ENCODE measurements around the gene PPFIBP2.

DNA sequence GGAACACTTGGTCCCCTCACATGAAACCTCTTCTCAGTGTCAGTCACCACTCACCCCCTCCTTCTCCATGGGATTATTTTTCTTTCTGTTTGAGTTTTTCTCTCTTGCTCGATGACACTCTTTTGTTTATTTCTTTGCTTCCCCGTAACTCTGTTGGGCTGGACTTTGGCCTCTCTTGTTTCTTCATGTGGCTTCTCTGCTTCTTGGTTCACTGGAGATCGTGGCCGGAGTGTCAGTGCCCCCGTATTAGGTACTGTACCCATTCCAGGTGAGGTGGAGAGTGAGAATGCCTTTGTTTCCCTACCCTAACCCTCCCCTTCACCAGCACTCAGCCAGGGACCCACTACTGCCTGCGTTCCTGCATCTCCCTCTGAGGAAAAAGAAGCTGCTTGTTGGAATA is 127.0 kb downstream of the PPFIBP2 start:
- TF ChIP-seq POLR2AphosphoS5 (IDR thresholded peaks at IDR 0.05) (no peak), EP300 (IDR thresholded peaks at IDR 0.05) (no peak)
- TF ChIP-seq, protein P1, sequence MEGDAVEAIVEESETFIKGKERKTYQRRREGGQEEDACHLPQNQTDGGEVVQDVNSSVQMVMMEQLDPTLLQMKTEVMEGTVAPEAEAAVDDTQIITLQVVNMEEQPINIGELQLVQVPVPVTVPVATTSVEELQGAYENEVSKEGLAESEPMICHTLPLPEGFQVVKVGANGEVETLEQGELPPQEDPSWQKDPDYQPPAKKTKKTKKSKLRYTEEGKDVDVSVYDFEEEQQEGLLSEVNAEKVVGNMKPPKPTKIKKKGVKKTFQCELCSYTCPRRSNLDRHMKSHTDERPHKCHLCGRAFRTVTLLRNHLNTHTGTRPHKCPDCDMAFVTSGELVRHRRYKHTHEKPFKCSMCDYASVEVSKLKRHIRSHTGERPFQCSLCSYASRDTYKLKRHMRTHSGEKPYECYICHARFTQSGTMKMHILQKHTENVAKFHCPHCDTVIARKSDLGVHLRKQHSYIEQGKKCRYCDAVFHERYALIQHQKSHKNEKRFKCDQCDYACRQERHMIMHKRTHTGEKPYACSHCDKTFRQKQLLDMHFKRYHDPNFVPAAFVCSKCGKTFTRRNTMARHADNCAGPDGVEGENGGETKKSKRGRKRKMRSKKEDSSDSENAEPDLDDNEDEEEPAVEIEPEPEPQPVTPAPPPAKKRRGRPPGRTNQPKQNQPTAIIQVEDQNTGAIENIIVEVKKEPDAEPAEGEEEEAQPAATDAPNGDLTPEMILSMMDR (IDR thresholded peaks at IDR 0.05), result no peak
